Dendritic cell treated with granulocyte-macrophage colony-stimulating factor and Interleukin-4, amounts not matched to agents 40 ng/mL and 50 ng/mL, for 4 days (primary cell): ENCODE results near the gene SLC9A8.

ENCODE experiments used
- H3K27ac Mint-ChIP-seq: one replicate; pipeline ENCODE4 v1.8.0; 2022; ENCODE audit warnings: mild to moderate bottlenecking, mixed read lengths
- H3K27me3 Mint-ChIP-seq: one replicate; pipeline ENCODE4 v1.8.0; 2022; ENCODE audit warnings: mild to moderate bottlenecking, mixed read lengths
- H3K36me3 Mint-ChIP-seq: one replicate; pipeline ENCODE4 v1.8.0; 2022; ENCODE audit warnings: low read depth, mixed read lengths
- H3K4me1 Mint-ChIP-seq: one replicate; pipeline ENCODE4 v1.8.0; 2022; ENCODE audit warnings: low read depth, mixed read lengths
- H3K4me3 Mint-ChIP-seq: one replicate; pipeline ENCODE4 v1.8.0; 2022; ENCODE audit warnings: mild to moderate bottlenecking, moderate library complexity, mixed read lengths
- H3K9me3 Mint-ChIP-seq: one replicate; pipeline ENCODE4 v1.8.0; 2022; ENCODE audit warnings: mixed read lengths
- intact Hi-C: fragments of 100-400 bp; cut with micrococcal nuclease; formaldehyde crosslinking; loops from one replicate; pipeline ENCODE4 v1.15.0; 2022

Gene SLC9A8

GRCh38 chr20:49874696-49875095 lies 62.1 kb downstream of the SLC9A8 start:
- Mint-ChIP-seq H3K9me3 (no peaks in the 10 kb centered on the region), H3K36me3 (peaks cover 82% of the 10 kb centered on the region), H3K27me3 (no peaks in the 10 kb centered on the region), H3K4me1 (no peaks in the 10 kb centered on the region), H3K27ac (peak overlapping the region; percentile 6), H3K4me3 (no peak overlapping the region)
- intact Hi-C loops = no loop called here

DNA sequence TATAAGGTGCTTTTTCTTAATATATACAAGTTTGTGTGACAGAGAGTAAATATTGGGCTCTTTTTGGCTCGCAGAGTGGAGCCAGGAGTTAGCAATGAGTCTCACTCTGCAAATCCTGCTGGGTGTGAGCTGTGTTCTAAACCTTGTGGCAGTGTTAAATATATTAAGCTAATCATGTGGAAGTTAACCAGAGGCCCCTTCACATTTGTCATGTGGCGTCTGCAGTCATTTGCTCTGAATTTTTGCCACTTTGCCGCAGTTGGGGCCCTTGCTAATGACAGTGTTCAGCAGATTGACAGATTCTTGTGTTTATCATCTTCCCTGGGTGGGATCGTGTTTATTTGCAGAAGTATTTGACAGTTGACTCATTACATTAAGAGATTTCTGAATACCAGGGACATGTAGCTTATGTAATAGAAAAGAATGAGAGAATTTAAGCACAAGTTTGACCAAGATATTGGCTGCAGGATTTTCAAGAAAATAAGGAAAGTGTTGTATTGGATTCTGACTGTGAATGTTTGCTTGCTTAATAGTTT lies 64.8 kb downstream of the SLC9A8 start:
- H3K9me3 Mint-ChIP-seq = no peaks in the 10 kb centered on the region
- intact Hi-C loops = no loop called here
- H3K27me3 Mint-ChIP-seq = no peaks in the 10 kb centered on the region
- H3K4me1 Mint-ChIP-seq = no peaks in the 10 kb centered on the region
- H3K27ac Mint-ChIP-seq = no peak overlapping the region
- no peak overlapping the region for H3K4me3 Mint-ChIP-seq
- peaks cover 91% of the 10 kb centered on the region for H3K36me3 Mint-ChIP-seq

- Mint-ChIP-seq H3K4me3 (no peak overlapping the region), H3K36me3 (peaks cover 94% of the 10 kb centered on the region), H3K4me1 (no peaks in the 10 kb centered on the region), H3K27me3 (no peaks in the 10 kb centered on the region), H3K9me3 (no peaks in the 10 kb centered on the region), H3K27ac (no peak overlapping the region)
- intact Hi-C loops = no loop called here
Measured at GRCh38 chr20:49878977-49879376, 66.3 kb downstream of the SLC9A8 start.

DNA sequence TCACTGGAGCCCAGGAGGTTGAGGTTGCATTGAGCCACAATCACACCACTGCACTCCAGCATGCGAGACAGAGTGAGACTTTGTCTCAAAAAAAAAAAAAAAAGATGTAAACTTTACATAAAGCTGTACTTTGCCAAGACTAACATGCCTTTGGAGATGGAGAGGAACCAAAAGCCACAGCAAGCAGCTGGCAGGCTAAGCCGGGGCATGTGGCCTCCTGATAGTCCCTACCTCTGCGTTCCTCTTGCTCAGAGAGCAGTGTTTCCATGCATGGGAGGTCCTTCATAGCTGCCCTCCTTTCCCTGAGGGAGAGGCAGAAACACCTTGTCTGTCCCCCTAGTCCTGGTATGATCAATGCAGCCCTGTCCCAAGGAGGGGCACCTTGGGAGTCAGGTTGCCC lies 67.5 kb downstream of the SLC9A8 start:
- Mint-ChIP-seq H3K9me3 (no peaks in the 10 kb centered on the region), H3K27me3 (no peaks in the 10 kb centered on the region), H3K4me1 (no peaks in the 10 kb centered on the region), H3K36me3 (peaks cover 95% of the 10 kb centered on the region), H3K4me3 (no peak overlapping the region), H3K27ac (no peak overlapping the region)
- intact Hi-C loops = no loop called here

- intact Hi-C loops = no loop called here
- H3K4me3 Mint-ChIP-seq = no peak overlapping the region
- no peaks in the 10 kb centered on the region for H3K27me3 Mint-ChIP-seq
- H3K9me3 Mint-ChIP-seq = no peaks in the 10 kb centered on the region
- no peaks in the 10 kb centered on the region for H3K4me1 Mint-ChIP-seq
- H3K36me3 Mint-ChIP-seq = peaks cover 95% of the 10 kb centered on the region
- H3K27ac Mint-ChIP-seq = no peak overlapping the region
Measured at GRCh38 chr20:49880724-49881445, 68.3 kb downstream of the SLC9A8 start.

GRCh38 chr20:49882171-49882970 lies 69.7 kb downstream of the SLC9A8 start:
- Mint-ChIP-seq H3K27ac (no peak overlapping the region), H3K4me3 (no peak overlapping the region), H3K9me3 (no peaks in the 10 kb centered on the region), H3K36me3 (peaks cover 99% of the 10 kb centered on the region), H3K4me1 (peaks cover 7% of the 10 kb centered on the region), H3K27me3 (no peaks in the 10 kb centered on the region)
- intact Hi-C loops = no loop called here

GRCh38 chr20:49883246-49883802 lies 70.7 kb downstream of the SLC9A8 start:
- Mint-ChIP-seq H3K27ac (no peak overlapping the region), H3K4me3 (no peak overlapping the region), H3K36me3 (peaks cover 99% of the 10 kb centered on the region), H3K4me1 (peaks cover 15% of the 10 kb centered on the region), H3K27me3 (no peaks in the 10 kb centered on the region), H3K9me3 (no peaks in the 10 kb centered on the region)
- intact Hi-C loops = no loop called here

DNA sequence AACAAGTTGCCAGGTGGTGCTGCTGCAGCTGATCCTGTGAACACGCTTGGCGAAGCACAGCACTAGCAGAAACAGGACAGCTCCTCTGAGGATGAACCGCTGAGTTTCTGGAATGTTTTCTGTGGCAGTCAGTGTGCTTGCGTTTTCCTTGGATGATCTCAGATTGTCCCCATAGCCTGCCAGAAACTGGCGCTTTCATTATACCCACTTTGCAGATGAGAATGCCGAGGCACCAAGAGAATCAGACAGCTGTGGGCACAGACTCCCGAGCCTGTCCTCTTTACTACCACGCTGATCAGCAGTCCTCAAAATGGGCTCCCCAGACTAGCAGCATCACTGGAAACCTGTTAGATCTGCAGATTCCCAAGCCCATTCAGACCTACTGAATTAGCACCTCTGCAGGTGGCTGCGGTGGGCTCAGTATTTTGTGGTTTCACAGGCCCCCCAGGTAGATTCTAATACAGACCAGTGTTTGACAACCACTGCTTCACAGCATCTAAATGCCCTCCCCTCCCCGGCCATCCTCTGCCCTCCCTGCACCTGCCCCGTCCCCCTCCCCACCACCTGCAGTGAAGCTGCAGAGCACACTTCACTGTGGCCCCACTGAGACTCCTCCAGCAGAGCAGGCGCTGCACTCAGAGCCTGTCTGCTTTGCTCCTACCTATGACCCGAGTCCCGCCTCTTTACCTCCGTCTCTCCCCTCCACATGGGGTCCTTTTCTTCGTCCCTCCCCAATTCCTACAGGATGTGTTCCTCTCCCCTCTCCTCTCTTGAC lies 73.1 kb downstream of the SLC9A8 start:
- Mint-ChIP-seq H3K9me3 (no peaks in the 10 kb centered on the region), H3K4me3 (no peak overlapping the region), H3K27ac (no peak overlapping the region), H3K27me3 (no peaks in the 10 kb centered on the region), H3K36me3 (peaks cover 92% of the 10 kb centered on the region), H3K4me1 (peaks cover 39% of the 10 kb centered on the region)
- intact Hi-C loops = no loop called here

DNA sequence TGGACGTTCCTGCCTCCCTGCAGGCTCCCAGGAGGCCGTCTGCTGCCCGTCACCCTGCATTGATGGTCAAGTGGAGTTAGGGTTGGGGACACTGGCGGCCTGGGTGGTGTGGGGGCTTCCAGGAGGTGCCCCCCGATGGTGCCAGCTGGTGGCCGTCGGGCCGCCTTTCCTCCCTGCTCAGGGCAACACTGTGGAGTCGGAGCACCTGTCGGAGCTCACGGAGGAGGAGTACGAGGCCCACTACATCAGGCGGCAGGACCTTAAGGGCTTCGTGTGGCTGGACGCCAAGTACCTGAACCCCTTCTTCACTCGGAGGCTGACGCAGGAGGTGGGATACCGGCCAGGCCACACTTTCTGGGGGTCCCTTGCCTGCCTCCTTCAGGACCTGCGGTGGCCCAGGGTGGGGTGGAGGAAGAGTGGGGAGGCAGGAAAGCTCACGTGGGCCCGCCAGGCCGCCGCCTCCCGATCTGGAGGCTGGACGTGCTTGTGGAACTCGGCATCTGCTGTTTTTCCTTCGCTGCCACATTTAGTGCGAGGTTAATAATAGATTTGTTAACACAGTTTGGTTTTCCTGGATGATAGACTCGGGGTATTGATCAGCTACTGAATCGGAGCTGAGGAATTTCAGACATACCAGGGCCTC lies 74.1 kb downstream of the SLC9A8 start:
- H3K9me3 Mint-ChIP-seq = no peaks in the 10 kb centered on the region
- intact Hi-C loops = no loop called here
- H3K36me3 Mint-ChIP-seq = peaks cover 84% of the 10 kb centered on the region
- peaks cover 49% of the 10 kb centered on the region for H3K4me1 Mint-ChIP-seq
- no peak overlapping the region for H3K4me3 Mint-ChIP-seq
- no peak overlapping the region for H3K27ac Mint-ChIP-seq
- no peaks in the 10 kb centered on the region for H3K27me3 Mint-ChIP-seq

GRCh38 chr20:49887251-49888211 lies 74.9 kb downstream of the SLC9A8 start:
- intact Hi-C loops = no loop called here
- no peak overlapping the region for H3K4me3 Mint-ChIP-seq
- H3K27ac Mint-ChIP-seq = no peak overlapping the region
- peaks cover 57% of the 10 kb centered on the region for H3K4me1 Mint-ChIP-seq
- H3K9me3 Mint-ChIP-seq = no peaks in the 10 kb centered on the region
- H3K36me3 Mint-ChIP-seq = peaks cover 76% of the 10 kb centered on the region
- no peaks in the 10 kb centered on the region for H3K27me3 Mint-ChIP-seq

- intact Hi-C loops = no loop called here
- Mint-ChIP-seq H3K4me1 (peaks cover 66% of the 10 kb centered on the region), H3K27me3 (no peaks in the 10 kb centered on the region), H3K27ac (peak overlapping the region; percentile 66), H3K4me3 (no peak overlapping the region), H3K36me3 (peaks cover 67% of the 10 kb centered on the region), H3K9me3 (no peaks in the 10 kb centered on the region)
Measured at GRCh38 chr20:49888212-49889000, 75.8 kb downstream of the SLC9A8 start.
